Astrocyte of the spinal cord (primary cell): Measurements from ENCODE around the gene CHPT1.
A peak's percentile ranks its signal among the peaks of the same experiment; 100 is the strongest.

ENCODE experiments used
- DNase-seq: peaks from one replicate; pipeline ENCODE4 v3.0.0; 2011; ENCODE audit warnings: low read depth, low spot score
- H3K4me3 ChIP-seq: 2 replicates; pipeline ENCODE4 v1.5.1; 2011; ENCODE audit warnings: low read depth, mild to moderate bottlenecking, low read length, moderate library complexity
- in situ Hi-C: cut with HindIII; loops from 2 replicates; pipeline ENCODE4 v1.10.0; 2017; ENCODE audit warnings: low sequenced_read_pairs
- TF ChIP-seq, protein P1 (sequence below): IDR thresholded peaks from 2 replicates; pipeline ENCODE4 v1.5.1; 2012; ENCODE audit warnings: low read depth, mild to moderate bottlenecking, low read length, inconsistent platforms

CHPT1 gene

GRCh38 chr12:101714877-101715444, 17.5 kb downstream of the CHPT1 start:
- in situ Hi-C loops = no loop called here
- H3K4me3 ChIP-seq = no peak overlapping the region
- no peak for DNase-seq
- TF ChIP-seq, protein P1, sequence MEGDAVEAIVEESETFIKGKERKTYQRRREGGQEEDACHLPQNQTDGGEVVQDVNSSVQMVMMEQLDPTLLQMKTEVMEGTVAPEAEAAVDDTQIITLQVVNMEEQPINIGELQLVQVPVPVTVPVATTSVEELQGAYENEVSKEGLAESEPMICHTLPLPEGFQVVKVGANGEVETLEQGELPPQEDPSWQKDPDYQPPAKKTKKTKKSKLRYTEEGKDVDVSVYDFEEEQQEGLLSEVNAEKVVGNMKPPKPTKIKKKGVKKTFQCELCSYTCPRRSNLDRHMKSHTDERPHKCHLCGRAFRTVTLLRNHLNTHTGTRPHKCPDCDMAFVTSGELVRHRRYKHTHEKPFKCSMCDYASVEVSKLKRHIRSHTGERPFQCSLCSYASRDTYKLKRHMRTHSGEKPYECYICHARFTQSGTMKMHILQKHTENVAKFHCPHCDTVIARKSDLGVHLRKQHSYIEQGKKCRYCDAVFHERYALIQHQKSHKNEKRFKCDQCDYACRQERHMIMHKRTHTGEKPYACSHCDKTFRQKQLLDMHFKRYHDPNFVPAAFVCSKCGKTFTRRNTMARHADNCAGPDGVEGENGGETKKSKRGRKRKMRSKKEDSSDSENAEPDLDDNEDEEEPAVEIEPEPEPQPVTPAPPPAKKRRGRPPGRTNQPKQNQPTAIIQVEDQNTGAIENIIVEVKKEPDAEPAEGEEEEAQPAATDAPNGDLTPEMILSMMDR = no peak

- TF ChIP-seq, protein P1 = no peak
These were observed 22.1 kb downstream of the CHPT1 start for GRCh38 chr12:101719566-101719965.

DNA sequence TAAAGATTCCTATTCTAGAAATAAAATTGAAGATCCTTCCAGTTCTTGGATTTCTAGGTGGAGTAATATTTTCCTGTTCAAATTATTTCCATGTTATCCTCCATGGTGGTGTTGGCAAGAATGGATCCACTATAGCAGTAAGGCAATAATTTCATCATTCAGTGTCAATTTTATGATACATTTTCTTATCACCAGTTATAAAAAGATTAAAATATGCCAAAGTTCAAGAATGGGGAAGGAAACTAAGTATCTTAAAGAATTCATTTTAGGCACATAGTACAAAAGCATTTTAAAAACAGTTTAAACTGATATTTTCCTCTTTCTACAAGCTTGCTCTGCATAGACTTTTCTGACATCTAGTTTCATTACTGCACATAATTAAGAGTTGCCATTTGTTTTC, 22.7 kb downstream of the CHPT1 start:
- H3K4me3 ChIP-seq = no peak overlapping the region
- TF ChIP-seq, protein P1 = no peak
- no peak for DNase-seq
- in situ Hi-C loops = no loop called here

More at GRCh38 chr12:101719566-101719965, 22.1 kb downstream of the CHPT1 start:
- DNase-seq = peak; percentile 9
- no peak overlapping the region for H3K4me3 ChIP-seq
- in situ Hi-C loops = no loop called here

DNA sequence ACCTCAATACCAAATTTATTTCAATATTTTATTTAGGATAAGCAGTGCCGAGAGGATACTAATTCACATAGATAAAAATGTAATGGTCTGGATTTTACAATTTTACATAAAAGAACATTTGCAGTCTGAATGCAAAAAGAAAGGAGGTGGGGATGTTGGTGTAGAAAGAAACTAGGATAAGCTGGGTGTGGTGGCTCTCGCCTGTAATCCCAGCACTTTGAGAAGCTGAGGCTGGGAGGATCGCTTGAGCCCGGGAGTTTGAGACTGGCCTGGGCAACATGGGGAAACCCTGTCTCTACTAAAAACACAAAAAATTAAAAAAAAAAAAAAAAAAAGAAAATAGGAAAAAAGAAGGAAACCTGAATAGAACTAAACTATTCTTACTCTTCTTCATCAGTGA, 25.0 kb downstream of the CHPT1 start:
- H3K4me3 ChIP-seq = no peak overlapping the region
- TF ChIP-seq, protein P1 = no peak
- no peak for DNase-seq
- in situ Hi-C loops = no loop called here

- in situ Hi-C loops = no loop called here
- no peak overlapping the region for H3K4me3 ChIP-seq
- DNase-seq = no peak
- TF ChIP-seq, protein P1 = no peak
These were observed 29.7 kb downstream of the CHPT1 start for GRCh38 chr12:101727098-101727497.

DNA sequence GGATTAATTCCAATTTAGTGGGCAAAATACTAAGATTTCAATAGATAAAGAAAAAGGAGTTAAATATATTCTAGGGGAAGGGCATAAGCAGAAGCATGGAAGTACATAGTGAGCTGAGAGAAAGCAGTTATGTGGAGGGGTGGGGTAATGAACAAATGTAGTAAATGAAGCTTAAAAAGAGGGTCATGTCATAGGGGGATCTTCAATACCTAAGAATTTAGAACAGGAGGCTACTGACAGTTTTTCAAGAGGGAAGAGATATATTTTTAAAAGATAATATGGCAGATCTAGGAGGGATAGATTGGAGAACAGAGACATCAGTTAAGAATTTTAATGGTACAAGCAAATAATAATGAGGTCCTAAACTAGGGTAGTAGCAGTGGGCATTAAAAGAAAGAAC, 32.4 kb downstream of the CHPT1 start:
- in situ Hi-C loops = no loop called here
- no peak for DNase-seq
- TF ChIP-seq, protein P1 = no peak
- no peak overlapping the region for H3K4me3 ChIP-seq

GRCh38 chr12:101732318-101732717, 34.9 kb downstream of the CHPT1 start:
- DNase-seq = no peak
- TF ChIP-seq, protein P1 = no peak
- in situ Hi-C loops = no loop called here
- no peak overlapping the region for H3K4me3 ChIP-seq
